Sigmoid colon (tissue), 4 donors: Measurements from ENCODE around the gene CENPM.
A peak's percentile ranks its signal among the peaks of the same experiment; 100 is the strongest.

Source experiments
- EP300 ChIP-seq, 4 donors: sonication (generic); formaldehyde crosslinking; IDR thresholded peaks; one replicate each; pipeline ENCODE4 v1.6.1; 2017; ENCODE audit warnings: antibody characterized with exemption in 4 of 4
- POLR2AphosphoS5 ChIP-seq, 4 donors: sonication (generic); formaldehyde crosslinking; IDR thresholded peaks; one replicate each; pipeline ENCODE4 v1.6.1; 2017; ENCODE audit warnings: antibody characterized with exemption in 4 of 4
- TF ChIP-seq, protein P1 (sequence below), 4 experiments: fragments of 450-650 bp in 3 of 4; fragments of 200-600 bp in 1 of 4; IDR thresholded peaks; one replicate each; pipeline ENCODE4 v1.5.1; 2016 to 2019; ENCODE audit warnings: antibody characterized with exemption in 4 of 4, mild to moderate bottlenecking in 3 of 4, moderate library complexity in 2 of 4

DNA sequence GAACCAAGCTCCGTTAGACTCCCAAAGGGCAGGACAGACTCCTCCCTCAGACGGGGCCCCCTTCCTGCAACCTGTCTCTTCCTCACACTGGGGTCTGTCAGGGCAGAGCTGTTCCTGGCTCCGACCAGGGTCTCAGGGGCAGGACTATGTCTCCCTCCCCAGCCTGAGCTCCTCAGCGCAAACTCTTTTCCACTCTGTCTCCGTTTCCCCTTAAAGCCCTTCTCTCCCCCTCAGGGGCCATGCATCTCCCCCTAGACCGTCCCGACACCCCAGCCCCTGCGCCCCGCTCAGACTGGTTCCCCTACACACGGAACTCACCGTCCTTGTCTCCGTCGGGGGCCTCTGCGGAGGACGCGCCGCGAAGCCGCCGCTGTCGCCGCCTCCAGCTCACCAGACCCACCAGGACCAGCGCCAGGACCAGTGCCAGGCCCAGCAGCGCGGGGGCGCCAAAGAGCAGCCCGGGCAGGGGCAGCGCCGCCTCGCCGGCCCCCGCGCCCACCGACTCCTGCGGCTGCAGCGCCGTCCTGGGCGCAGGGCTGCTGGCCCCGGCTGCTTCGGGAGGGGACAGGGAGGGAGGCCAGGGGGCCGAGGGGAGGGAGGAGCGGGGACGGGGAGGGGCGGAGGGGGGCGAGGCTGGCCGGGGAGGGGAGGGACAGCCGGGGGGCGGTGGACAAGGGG lies 21.0 kb downstream of the CENPM start:
- TF ChIP-seq, protein P1, sequence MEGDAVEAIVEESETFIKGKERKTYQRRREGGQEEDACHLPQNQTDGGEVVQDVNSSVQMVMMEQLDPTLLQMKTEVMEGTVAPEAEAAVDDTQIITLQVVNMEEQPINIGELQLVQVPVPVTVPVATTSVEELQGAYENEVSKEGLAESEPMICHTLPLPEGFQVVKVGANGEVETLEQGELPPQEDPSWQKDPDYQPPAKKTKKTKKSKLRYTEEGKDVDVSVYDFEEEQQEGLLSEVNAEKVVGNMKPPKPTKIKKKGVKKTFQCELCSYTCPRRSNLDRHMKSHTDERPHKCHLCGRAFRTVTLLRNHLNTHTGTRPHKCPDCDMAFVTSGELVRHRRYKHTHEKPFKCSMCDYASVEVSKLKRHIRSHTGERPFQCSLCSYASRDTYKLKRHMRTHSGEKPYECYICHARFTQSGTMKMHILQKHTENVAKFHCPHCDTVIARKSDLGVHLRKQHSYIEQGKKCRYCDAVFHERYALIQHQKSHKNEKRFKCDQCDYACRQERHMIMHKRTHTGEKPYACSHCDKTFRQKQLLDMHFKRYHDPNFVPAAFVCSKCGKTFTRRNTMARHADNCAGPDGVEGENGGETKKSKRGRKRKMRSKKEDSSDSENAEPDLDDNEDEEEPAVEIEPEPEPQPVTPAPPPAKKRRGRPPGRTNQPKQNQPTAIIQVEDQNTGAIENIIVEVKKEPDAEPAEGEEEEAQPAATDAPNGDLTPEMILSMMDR (IDR thresholded peaks at IDR 0.05) = peak in 3 of 4 experiments; percentile 8 to 63 (median 12)
- TF ChIP-seq EP300 (IDR thresholded peaks at IDR 0.05) = no peak
- no peak for TF ChIP-seq POLR2AphosphoS5 (IDR thresholded peaks at IDR 0.05)
